ENCODE results near the gene AGRP.
"Not testable (repeated sequence)": the region's sequence is repeated elsewhere in the genome, so short reads cannot be mapped to it uniquely, and the experiment has no call there.

Gene AGRP

GRCh38 chr16:67483150-67483549 is at the start of gene AGRP:
Gene AGRP, minus strand, starts transcription at chr16:67483547. Its CDS starts 149 bp downstream, at chr16:67483398.
- no peak for FAIRE-seq

GRCh38 chr16:67531247-67531646 is 47.9 kb upstream of the AGRP start:
- FAIRE-seq = no peak

- FAIRE-seq = no peak
These were observed 46.9 kb upstream of the AGRP start for GRCh38 chr16:67530013-67530939.

- no peak for FAIRE-seq
These were observed 46.2 kb upstream of the AGRP start for GRCh38 chr16:67529582-67530012.

- no peak for FAIRE-seq
These were observed 45.7 kb upstream of the AGRP start for GRCh38 chr16:67528870-67529581.

- FAIRE-seq = no peak
These were observed 45.0 kb upstream of the AGRP start, which contains the start of gene RIPOR1 for GRCh38 chr16:67528222-67528869. Gene RIPOR1, plus strand, starts transcription at chr16:67528829. Its CDS starts 9,618 bp downstream, at chr16:67538447.

GRCh38 chr16:67526149-67526791 is 42.9 kb upstream of the AGRP start:
- FAIRE-seq = no peak

- FAIRE-seq = no peak
These were observed 42.0 kb upstream of the AGRP start for GRCh38 chr16:67525176-67525860.

GRCh38 chr16:67521095-67521804 is 37.9 kb upstream of the AGRP start:
- no peak for FAIRE-seq

GRCh38 chr16:67519242-67519641 is 35.9 kb upstream of the AGRP start:
- FAIRE-seq = no peak

- FAIRE-seq = no peak
These were observed 35.3 kb upstream of the AGRP start for GRCh38 chr16:67518676-67519075.

- no peak for FAIRE-seq
These were observed 34.5 kb upstream of the AGRP start for GRCh38 chr16:67517661-67518423.

- no peak for FAIRE-seq
These were observed 33.8 kb upstream of the AGRP start for GRCh38 chr16:67517155-67517445.

- FAIRE-seq = no peak
These were observed 33.2 kb upstream of the AGRP start for GRCh38 chr16:67516296-67517154.

- no peak for FAIRE-seq
These were observed 31.1 kb upstream of the AGRP start for GRCh38 chr16:67514382-67514828.

- not testable (repeated sequence) for FAIRE-seq
These were observed 30.5 kb upstream of the AGRP start for GRCh38 chr16:67513892-67514291.

- FAIRE-seq = no peak
These were observed 25.7 kb upstream of the AGRP start for GRCh38 chr16:67509016-67509415.

- FAIRE-seq = no peak
These were observed 23.1 kb upstream of the AGRP start for GRCh38 chr16:67506468-67506867.
